NCI-H82 (cell line): Measurements from ENCODE around the gene SMCR8.
A peak's percentile ranks its signal among the peaks of the same experiment; 100 is the strongest.
"Not testable (repeated sequence)": the region's sequence is repeated elsewhere in the genome, so short reads cannot be mapped to it uniquely, and the experiment has no call there.

Experiments used
- DNase-seq: peaks from one replicate; lab custom pipeline; 2025; lab: John Stamatoyannopoulos, UW

Gene SMCR8

GRCh38 chr17:18361837-18362697, 47.0 kb downstream of the SMCR8 start:
- no peak for DNase-seq

- DNase-seq: peak; percentile 48
Observed at GRCh38 chr17:18362698-18363100, 47.6 kb downstream of the SMCR8 start.

- peak; percentile 98 for DNase-seq
Observed at GRCh38 chr17:18363101-18364049, 48.3 kb downstream of the SMCR8 start, which contains the start of gene SHMT1. Gene SHMT1 (minus strand): TSS chr17:18363550. CDS start chr17:18355981, 7,569 bp downstream.

- no peak for DNase-seq
Observed at GRCh38 chr17:18364166-18364565, 49.1 kb downstream of the SMCR8 start.

- DNase-seq: no peak
Observed at GRCh38 chr17:18368946-18369345, 53.9 kb downstream of the SMCR8 start.

- DNase-seq: no peak
Observed at GRCh38 chr17:18370761-18371160, 55.7 kb downstream of the SMCR8 start.

GRCh38 chr17:18371455-18371854, 56.4 kb downstream of the SMCR8 start:
- no peak for DNase-seq

- DNase-seq: not testable (repeated sequence)
Observed at GRCh38 chr17:18373181-18373580, 58.1 kb downstream of the SMCR8 start.

- DNase-seq: no peak
Observed at GRCh38 chr17:18374216-18374615, 59.1 kb downstream of the SMCR8 start.
